Measurements from ENCODE around the gene DPCD.
"Not testable (repeated sequence)": the region's sequence is repeated elsewhere in the genome, so short reads cannot be mapped to it uniquely, and the experiment has no call there.

The DPCD gene

DNA sequence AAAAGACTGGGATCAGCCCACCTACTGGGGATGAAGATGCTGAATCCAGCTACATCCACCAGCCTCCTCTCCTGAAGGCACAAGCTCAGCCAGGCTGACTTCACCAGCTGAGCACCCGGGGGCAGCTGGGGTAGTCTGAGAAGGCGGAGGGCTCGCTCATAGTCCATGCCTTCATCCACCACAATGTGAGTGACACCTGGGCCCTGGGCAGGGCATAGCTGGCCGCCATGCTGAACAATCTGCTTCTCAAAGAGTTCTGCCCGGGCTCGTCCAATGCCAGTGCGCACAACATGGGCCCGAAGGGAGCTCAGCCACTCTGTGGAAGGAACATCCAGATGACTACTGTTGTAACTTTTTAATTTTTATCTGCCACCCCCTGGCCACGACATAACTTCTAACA lies 2.3 kb upstream of the DPCD start:
- TF ChIP-seq, protein P1, sequence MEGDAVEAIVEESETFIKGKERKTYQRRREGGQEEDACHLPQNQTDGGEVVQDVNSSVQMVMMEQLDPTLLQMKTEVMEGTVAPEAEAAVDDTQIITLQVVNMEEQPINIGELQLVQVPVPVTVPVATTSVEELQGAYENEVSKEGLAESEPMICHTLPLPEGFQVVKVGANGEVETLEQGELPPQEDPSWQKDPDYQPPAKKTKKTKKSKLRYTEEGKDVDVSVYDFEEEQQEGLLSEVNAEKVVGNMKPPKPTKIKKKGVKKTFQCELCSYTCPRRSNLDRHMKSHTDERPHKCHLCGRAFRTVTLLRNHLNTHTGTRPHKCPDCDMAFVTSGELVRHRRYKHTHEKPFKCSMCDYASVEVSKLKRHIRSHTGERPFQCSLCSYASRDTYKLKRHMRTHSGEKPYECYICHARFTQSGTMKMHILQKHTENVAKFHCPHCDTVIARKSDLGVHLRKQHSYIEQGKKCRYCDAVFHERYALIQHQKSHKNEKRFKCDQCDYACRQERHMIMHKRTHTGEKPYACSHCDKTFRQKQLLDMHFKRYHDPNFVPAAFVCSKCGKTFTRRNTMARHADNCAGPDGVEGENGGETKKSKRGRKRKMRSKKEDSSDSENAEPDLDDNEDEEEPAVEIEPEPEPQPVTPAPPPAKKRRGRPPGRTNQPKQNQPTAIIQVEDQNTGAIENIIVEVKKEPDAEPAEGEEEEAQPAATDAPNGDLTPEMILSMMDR (IDR thresholded peaks at IDR 0.05; ENCODE audit: low read depth, low read length): no peak
- H3K4me3 ChIP-seq (ENCODE audit: low read depth, low read length): no peak overlapping the region
- H3K27ac ChIP-seq: no peak overlapping the region
- H3K36me3 ChIP-seq: peaks cover 10% of the 10 kb centered on the region
- no peaks in the 10 kb centered on the region for H3K9me3 ChIP-seq (ENCODE audit: severe bottlenecking)
- no peak for DNase-seq
- no peaks in the 10 kb centered on the region for H3K27me3 ChIP-seq (ENCODE audit: insufficient read depth, low read depth, severe bottlenecking)

DNA sequence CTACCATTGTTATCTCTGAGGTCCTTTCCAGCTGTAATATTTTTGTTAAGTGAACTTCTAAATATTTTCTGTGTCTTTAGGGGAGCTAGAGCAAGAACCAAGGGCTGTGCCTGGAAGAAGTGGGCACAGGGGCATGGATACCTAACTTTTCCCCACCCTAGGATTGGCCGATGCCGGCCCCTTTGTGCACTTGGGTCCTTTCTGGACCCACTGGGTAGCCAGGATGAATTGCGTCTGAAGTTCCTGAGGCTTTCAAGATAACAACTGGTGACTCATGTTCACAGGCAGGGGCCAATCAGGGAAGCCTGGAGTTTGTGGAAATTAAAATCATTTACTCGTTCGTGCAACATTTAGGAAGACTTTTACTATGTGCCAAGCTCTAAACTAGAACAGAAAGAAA lies 758 bp downstream of the DPCD start:
- Histone ChIP-seq H3K9me3 (ENCODE audit: severe bottlenecking) (no peaks in the 10 kb centered on the region), H3K27me3 (ENCODE audit: insufficient read depth, low read depth, severe bottlenecking) (no peaks in the 10 kb centered on the region), H3K36me3 (peaks cover 10% of the 10 kb centered on the region), H3K4me3 (ENCODE audit: low read depth, low read length) (peak overlapping the region; percentile 58), H3K27ac (no peak overlapping the region)
- DNase-seq: no peak
- TF ChIP-seq, protein P1 (IDR thresholded peaks at IDR 0.05; ENCODE audit: low read depth, low read length): no peak

DNA sequence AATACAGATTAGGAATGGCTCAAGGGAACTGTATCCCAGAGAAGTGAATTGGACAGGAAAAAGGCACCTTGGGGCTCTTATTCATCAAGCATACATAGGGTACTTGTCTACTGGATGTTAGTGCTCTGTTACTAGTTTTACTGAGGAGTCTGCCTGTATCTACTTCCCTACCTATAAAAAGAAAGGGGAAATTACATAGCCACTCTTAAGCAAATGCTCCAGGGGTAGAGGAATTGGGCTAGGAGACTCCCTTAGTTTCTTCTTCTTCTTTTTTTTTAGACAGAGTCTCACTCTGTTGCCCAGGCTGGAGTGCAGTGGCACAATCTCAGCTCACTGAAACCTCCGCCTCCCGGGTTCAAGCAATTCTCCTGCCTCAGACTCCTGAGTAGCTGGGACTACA lies 5.2 kb downstream of the DPCD start:
- not testable (repeated sequence) for H3K36me3 ChIP-seq; H3K27me3 ChIP-seq (ENCODE audit: insufficient read depth, low read depth, severe bottlenecking); H3K4me3 ChIP-seq (ENCODE audit: low read depth, low read length); H3K27ac ChIP-seq; DNase-seq; H3K9me3 ChIP-seq (ENCODE audit: severe bottlenecking)

DNA sequence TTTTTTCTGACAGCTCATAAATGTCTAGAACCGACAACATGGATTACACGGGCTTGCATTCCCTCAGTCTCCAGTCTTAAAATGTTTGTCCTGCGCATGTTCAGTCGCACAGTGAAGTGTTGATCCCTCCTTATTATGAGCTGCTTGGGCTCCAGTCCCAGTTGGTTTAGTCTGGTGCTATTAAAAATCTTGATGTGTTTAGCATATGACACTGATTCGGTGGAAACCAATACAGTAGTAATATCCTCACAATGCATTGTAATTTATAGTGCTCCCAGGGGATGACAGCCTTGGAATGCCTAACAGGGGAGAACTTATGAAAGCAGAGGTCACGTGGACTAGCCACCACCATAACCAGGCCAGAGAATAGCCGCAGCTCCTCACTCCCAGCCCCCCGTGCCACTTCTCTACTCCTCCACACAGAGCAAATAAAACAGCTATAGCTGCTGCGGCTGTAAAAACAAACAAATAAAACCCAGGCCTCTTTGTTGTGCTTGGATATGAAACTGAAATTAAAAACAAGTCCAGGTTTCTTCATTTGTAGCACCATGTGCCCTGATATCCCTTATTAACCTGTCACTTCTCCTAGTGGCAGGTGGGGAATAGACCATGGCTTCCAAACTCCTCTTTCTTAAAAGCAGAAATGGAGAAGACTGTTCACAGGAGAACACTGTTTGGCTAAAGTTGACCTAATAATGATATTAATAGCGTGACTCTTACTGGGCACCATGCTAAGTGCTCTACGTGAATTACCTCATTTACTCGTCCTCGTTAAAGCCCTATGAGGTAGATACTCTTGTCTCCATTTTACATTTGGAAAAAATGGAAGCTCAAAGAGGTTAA lies 7.7 kb downstream of the DPCD start:
- no peak overlapping the region for H3K4me3 ChIP-seq (ENCODE audit: low read depth, low read length)
- TF ChIP-seq, protein P1 (IDR thresholded peaks at IDR 0.05; ENCODE audit: low read depth, low read length): no peak
- DNase-seq: no peak
- H3K27me3 ChIP-seq (ENCODE audit: insufficient read depth, low read depth, severe bottlenecking): no peaks in the 10 kb centered on the region
- H3K27ac ChIP-seq: no peak overlapping the region
- H3K9me3 ChIP-seq (ENCODE audit: severe bottlenecking): no peaks in the 10 kb centered on the region
- no peaks in the 10 kb centered on the region for H3K36me3 ChIP-seq

DNA sequence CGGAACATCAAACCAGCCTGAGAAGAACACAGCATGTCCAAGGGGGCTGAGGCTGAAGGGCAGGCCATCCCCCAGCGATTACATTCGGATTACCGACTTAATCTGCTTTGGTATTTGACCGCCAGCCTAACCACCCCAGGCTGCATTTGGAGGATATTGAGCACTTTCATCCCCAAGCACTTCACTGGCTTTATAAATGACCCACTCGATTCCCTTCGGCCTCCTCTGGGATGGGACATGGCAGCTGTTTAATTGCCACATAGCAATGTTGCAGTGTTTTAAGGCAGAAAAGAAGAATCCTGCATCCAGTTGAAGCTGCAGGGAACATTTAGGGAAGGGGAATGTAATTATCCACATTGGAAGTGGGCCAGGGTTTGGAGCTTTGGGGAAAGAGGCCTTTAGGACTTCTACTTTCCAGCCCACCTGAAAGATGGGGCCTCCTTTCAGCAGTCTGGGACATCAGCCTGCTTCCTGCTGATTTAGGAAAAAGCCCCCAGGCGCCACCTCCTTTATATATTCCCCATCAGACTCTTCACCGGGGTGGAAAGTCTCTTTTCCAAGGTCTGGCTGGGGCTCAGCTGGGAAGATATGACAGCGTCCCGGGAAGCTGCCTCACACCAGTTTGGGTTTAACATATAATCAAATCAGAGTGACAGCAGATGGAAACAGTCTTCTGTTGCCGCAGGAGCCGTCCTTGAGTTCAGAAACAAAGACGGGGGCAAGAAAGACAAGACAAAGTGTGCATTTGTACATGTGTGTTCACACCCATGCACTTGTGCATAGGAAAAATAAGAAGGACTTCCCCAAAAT lies 9.2 kb downstream of the DPCD start:
- H3K36me3 ChIP-seq: no peaks in the 10 kb centered on the region
- H3K27me3 ChIP-seq (ENCODE audit: insufficient read depth, low read depth, severe bottlenecking): no peaks in the 10 kb centered on the region
- peak; percentile 79 for DNase-seq
- H3K9me3 ChIP-seq (ENCODE audit: severe bottlenecking): no peaks in the 10 kb centered on the region
- TF ChIP-seq, protein P1 (IDR thresholded peaks at IDR 0.05; ENCODE audit: low read depth, low read length): no peak
- H3K4me3 ChIP-seq (ENCODE audit: low read depth, low read length): no peak overlapping the region
- no peak overlapping the region for H3K27ac ChIP-seq

DNA sequence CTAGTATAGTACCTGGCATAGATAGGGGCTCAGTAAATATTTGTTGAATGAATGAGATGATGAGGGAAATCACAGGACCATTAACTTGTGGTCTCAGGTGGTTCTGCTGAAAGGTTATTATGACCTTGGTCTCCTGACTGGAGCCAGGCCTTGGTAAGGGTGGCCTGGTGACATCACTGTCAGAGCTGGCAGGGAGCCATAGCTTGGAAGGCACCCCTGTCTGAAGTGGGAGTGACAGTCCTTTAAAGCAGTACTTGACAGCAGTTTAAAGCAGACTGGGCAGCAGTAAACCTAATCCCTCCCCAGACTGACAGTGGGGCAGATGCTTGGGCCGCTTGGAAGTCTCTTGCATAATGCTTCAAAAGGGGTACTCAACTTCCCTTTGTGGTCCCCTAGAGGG lies 13.4 kb downstream of the DPCD start:
- no peak for DNase-seq
- TF ChIP-seq, protein P1 (IDR thresholded peaks at IDR 0.05; ENCODE audit: low read depth, low read length): no peak
- no peaks in the 10 kb centered on the region for H3K27me3 ChIP-seq (ENCODE audit: insufficient read depth, low read depth, severe bottlenecking)
- no peak overlapping the region for H3K27ac ChIP-seq
- no peaks in the 10 kb centered on the region for H3K9me3 ChIP-seq (ENCODE audit: severe bottlenecking)
- H3K36me3 ChIP-seq: no peaks in the 10 kb centered on the region
- no peak overlapping the region for H3K4me3 ChIP-seq (ENCODE audit: low read depth, low read length)
